HG02970 (cell line): Measurements from ENCODE around the gene GNLY.

Source experiments
- ATAC-seq: cut with Tn5 transposase; IDR thresholded peaks from one replicate; pipeline ENCODE4 v1.9.1; 2021; ENCODE audit warnings: mild to moderate bottlenecking, moderate library complexity, moderate number of reproducible peaks; ENCODE audit not compliant: unreplicated experiment, low FRiP score

The GNLY gene

GRCh38 chr2:85681372-85681763 is 12.8 kb upstream of the GNLY start:
- ATAC-seq = no peak

GRCh38 chr2:85681776-85682175 is 12.4 kb upstream of the GNLY start:
- ATAC-seq = no peak

GRCh38 chr2:85682378-85682777 is 11.8 kb upstream of the GNLY start:
- ATAC-seq = no peak

- no peak for ATAC-seq
Observed at GRCh38 chr2:85684380-85684779, 9.8 kb upstream of the GNLY start.

- no peak for ATAC-seq
Observed at GRCh38 chr2:85684806-85685205, 9.4 kb upstream of the GNLY start.

GRCh38 chr2:85690932-85691331 is 3.2 kb upstream of the GNLY start:
- ATAC-seq = no peak

GRCh38 chr2:85692039-85692645 is 2.0 kb upstream of the GNLY start:
- no peak for ATAC-seq

- ATAC-seq = no peak
Observed at GRCh38 chr2:85695121-85695520, 963 bp downstream of the GNLY start.

GRCh38 chr2:85695691-85696668 is 1.8 kb downstream of the GNLY start:
- no peak for ATAC-seq

- ATAC-seq = no peak
Observed at GRCh38 chr2:85697096-85697495, 2.9 kb downstream of the GNLY start.

- ATAC-seq = no peak
Observed at GRCh38 chr2:85697716-85698115, 3.6 kb downstream of the GNLY start.

GRCh38 chr2:85698184-85698879 is 4.2 kb downstream of the GNLY start:
- ATAC-seq = no peak

- ATAC-seq = no peak
Observed at GRCh38 chr2:85698880-85699254, 4.7 kb downstream of the GNLY start.

GRCh38 chr2:85699325-85699724 is 5.2 kb downstream of the GNLY start:
- no peak for ATAC-seq

- ATAC-seq = no peak
Observed at GRCh38 chr2:85702172-85702571, 8.0 kb downstream of the GNLY start.

- no peak for ATAC-seq
Observed at GRCh38 chr2:85702800-85703199, 8.6 kb downstream of the GNLY start.

- ATAC-seq = no peak
Observed at GRCh38 chr2:85703329-85703728, 9.2 kb downstream of the GNLY start.

GRCh38 chr2:85704038-85704437 is 9.9 kb downstream of the GNLY start:
- ATAC-seq = no peak

- ATAC-seq = no peak
Observed at GRCh38 chr2:85704800-85705679, 10.9 kb downstream of the GNLY start.

- no peak for ATAC-seq
Observed at GRCh38 chr2:85705680-85706039, 11.5 kb downstream of the GNLY start.
